K562 (cell line): Measurements from ENCODE around the gene UBE2V1. TPM values are rescaled to one million over a fixed set of nuclear protein-coding genes. Genes with fewer than 3 reads are reported as not detected.

ENCODE experiments used
- ATAC-seq: fragments of 200-7000 bp; cut with Tn5 transposase; 3 replicates; pipeline ENCODE4 v1.9.1; 2020; ENCODE audit warnings: moderate library complexity
- BruUV-seq: library from RNA; stranded (reverse); fragments of 400-500 nt; replicated peaks from 2 replicates; lab custom pipeline; 2021; lab: Mats Ljungman, UMichigan
- CTCF ChIA-PET: fragments of 300-600 bp; formaldehyde crosslinking; extraction: SDS; loops from one replicate; lab custom pipeline; 2021; ENCODE audit warnings: low intra/inter-chr PET ratio; lab: Yijun Ruan, JAX
- POLR2A ChIA-PET: fragments of 300-600, 350-650 bp; sonication (Branson Sonifier 250); formaldehyde crosslinking; extraction: SDS; loops from one replicate; lab custom pipeline; 2021; ENCODE audit warnings: antibody characterized with exemption, inconsistent platforms; lab: Yijun Ruan, JAX
- DNase-seq, 4 experiments: peaks; one replicate each; pipeline versions ENCODE4 v3.0.0 to v3.0.0-alpha.2; 2011 to 2018; ENCODE audit warnings: low spot score in 3 of 4, mixed read lengths in 3 of 4; ENCODE audit errors: extremely low read depth in 1 of 4
- FAIRE-seq: peaks from 2 replicates; lab custom pipeline; 2011; peaks lifted over from hg19 to GRCh38; lab: Jason Lieb, UNC
- H2AFZ ChIP-seq: 2 replicates; pipeline ENCODE4 v1.6.0; 2011; ENCODE audit warnings: low read depth, low read length, control low read depth, inconsistent platforms
- H3K27ac ChIP-seq: fragments of 200-600 bp; 3 replicates; pipeline ENCODE4 v1.8.0; 2011; ENCODE audit warnings: low read depth, mild to moderate bottlenecking, control low read depth, inconsistent platforms, low read length, moderate library complexity, mixed read lengths; ENCODE audit errors: extremely low read depth
- H3K27me3 ChIP-seq, 2 experiments: fragments of 300-600 bp in 1 of 2; 2 replicates in 1 of 2; 3 replicates in 1 of 2; pipeline versions ENCODE4 v1.6.0 to v1.8.0; 2011; ENCODE audit warnings: inconsistent platforms in 2 of 2, low read length in 2 of 2, mild to moderate bottlenecking in 1 of 2, mixed read lengths in 1 of 2, moderate library complexity in 1 of 2; ENCODE audit not compliant: control insufficient read depth in 2 of 2, insufficient read depth in 2 of 2
- H3K36me3 ChIP-seq: fragments of 300-600 bp; 3 replicates; pipeline ENCODE4 v1.8.0; 2011; ENCODE audit warnings: mild to moderate bottlenecking, low read length, inconsistent platforms; ENCODE audit not compliant: control insufficient read depth, insufficient read depth
- H3K4me1 ChIP-seq, 2 experiments: fragments of 200-600 bp in 1 of 2; replicated peaks in 1 of 2; 2 replicates in 1 of 2; 3 replicates in 1 of 2; pipeline versions ENCODE4 v1.5.1 to v1.8.0; 2011; ENCODE audit warnings: inconsistent platforms in 2 of 2, low read length in 2 of 2, mild to moderate bottlenecking in 1 of 2, mixed read lengths in 1 of 2, moderate library complexity in 1 of 2; ENCODE audit not compliant: control insufficient read depth in 2 of 2, insufficient read depth in 2 of 2
- H3K4me2 ChIP-seq: 2 replicates; pipeline ENCODE4 v1.6.1; 2011; ENCODE audit warnings: low read length, control low read depth, inconsistent platforms, mixed read lengths; ENCODE audit not compliant: insufficient read depth
- H3K4me3 ChIP-seq: fragments of 200-600 bp; sonication (generic), shearing (Covaris generic); 2 replicates; pipeline ENCODE4 v1.5.1; 2016; ENCODE audit warnings: control low read depth, inconsistent platforms
- H3K79me2 ChIP-seq: fragments of 200-600 bp; 3 replicates; pipeline ENCODE4 v1.8.0; 2011; ENCODE audit warnings: low read length, inconsistent platforms; ENCODE audit not compliant: control insufficient read depth, insufficient read depth
- H3K9ac ChIP-seq, 2 experiments: 2 replicates each; pipeline versions ENCODE4 v1.6.0 to v1.6.1; 2011; ENCODE audit warnings: low read depth in 2 of 2, low read length in 2 of 2, control low read depth in 1 of 2, inconsistent platforms in 1 of 2, mild to moderate bottlenecking in 1 of 2, mixed read lengths in 1 of 2; ENCODE audit not compliant: insufficient read depth in 1 of 2
- H3K9me1 ChIP-seq: one replicate; pipeline ENCODE4 v1.6.0; 2011; ENCODE audit warnings: inconsistent platforms, mild to moderate bottlenecking, low read length, moderate library complexity; ENCODE audit not compliant: control insufficient read depth, insufficient read depth
- H3K9me3 ChIP-seq: replicated peaks from 2 replicates; pipeline ENCODE4 v1.5.1; 2011; ENCODE audit warnings: low read depth, low read length, inconsistent platforms; ENCODE audit not compliant: control insufficient read depth, insufficient read depth
- H4K20me1 ChIP-seq: replicated peaks from 2 replicates; pipeline ENCODE4 v1.6.1; 2011; ENCODE audit warnings: low read length, inconsistent platforms, mixed read lengths; ENCODE audit not compliant: control insufficient read depth, insufficient read depth
- AFF1 ChIP-seq, 2 experiments: fragments of 450-650 bp; IDR thresholded peaks; 2 replicates each; pipeline ENCODE4 v1.6.1; 2018; ENCODE audit warnings: mild to moderate bottlenecking in 2 of 2, low read depth in 1 of 2; ENCODE audit not compliant: partially characterized antibody in 2 of 2
- BCOR ChIP-seq: fragments of 450-650 bp; IDR thresholded peaks from 2 replicates; pipeline ENCODE4 v1.6.1; 2016
- BRD9 ChIP-seq: fragments of 450-650 bp; IDR thresholded peaks from 2 replicates; pipeline ENCODE4 v1.6.1; 2018; ENCODE audit warnings: low read depth; ENCODE audit not compliant: partially characterized antibody
- CHD2 ChIP-seq: IDR thresholded peaks from 2 replicates; pipeline ENCODE4 v1.6.1; 2011; ENCODE audit warnings: low read depth, low read length
- HDAC2 ChIP-seq: fragments of 450-650 bp; IDR thresholded peaks from 2 replicates; pipeline ENCODE4 v1.6.1; 2016; ENCODE audit warnings: mild to moderate bottlenecking
- RCOR1 ChIP-seq, 2 experiments: IDR thresholded peaks; 2 replicates each; pipeline ENCODE4 v1.6.1; 2012; ENCODE audit warnings: low read depth in 2 of 2, low read length in 2 of 2, borderline replicate concordance in 1 of 2, improper control_type of control experiment in 1 of 2
- SMARCA5 ChIP-seq: fragments of 450-650 bp; IDR thresholded peaks from 2 replicates; pipeline ENCODE4 v1.6.1; 2016
- WGBS: fragments of 100-300 bp; shearing (Covaris generic); methylation state at CpG from one replicate; pipeline ENCODE4 v1.1.6; 2016; ENCODE audit warnings: low coverage, mixed read lengths; ENCODE audit not compliant: insufficient coverage; ENCODE audit errors: missing lambda C conversion rate; 5-methylcytosine and 5-hydroxymethylcytosine counted together
- in situ Hi-C: fragments of 300-500 bp; cut with MboI; formaldehyde crosslinking; loops from 4 replicates; pipeline ENCODE4 v1.15.0; 2018; ENCODE audit warnings: inconsistent platforms, mixed read lengths
- intact Hi-C: fragments of 100-400 bp; cut with micrococcal nuclease; formaldehyde crosslinking; loops from 2 replicates; pipeline ENCODE4 v1.14.2; 2022
- polyA plus RNA-seq, 8 experiments: library from polyadenylated mRNA; depleted of rRNA in 4 of 8; stranded (reverse) in 5 of 8; unstranded in 3 of 8; fragments of >200 nt; fragmentation: Nextera tagmentation in 2 of 8; fragmentation: Illumina TruSeq in 1 of 8; extraction: Ambion mirVana in 2 of 8; extraction: Trizol in 1 of 8; gene quantifications; 2 replicates each; pipeline versions ENCODE4 v1.2.1 to v1.2.3, GENCODE V29; 2011 to 2014; ENCODE audit warnings: inconsistent platforms in 1 of 8, missing spikeins in 1 of 8
- total RNA-seq, 7 experiments: library from RNA; depleted of rRNA in 6 of 7; stranded (reverse); fragments of >200 nt in 6 of 7; fragmentation: Illumina TruSeq in 2 of 7; extraction: Trizol in 2 of 7; gene quantifications; 2 replicates each; pipeline versions ENCODE4 v1.2.1 to v1.2.3, GENCODE V29; 2011 to 2021; ENCODE audit warnings: low replicate concordance in 1 of 7
- TF ChIP-seq, protein P1 (sequence below): sonication (generic); formaldehyde crosslinking; IDR thresholded peaks from 2 replicates; pipeline ENCODE4 v1.8.1; 2023; ENCODE audit warnings: mild to moderate bottlenecking, missing genetic modification reagents

UBE2V1 gene
- total and polyA plus RNA-seq, 9 of the 15 experiments (the other 6 are each of a cell fraction or from before 2014, with no cell fraction given), result 93.0 to 357 (median 119) TPM

- no peak for TF ChIP-seq AFF1 (IDR thresholded peaks at IDR 0.05; ENCODE audit: low read depth in 1 of 2, partially characterized antibody in 2 of 2)
These were observed 57.3 kb downstream of the UBE2V1 start (continued) for GRCh38 chr20:50055524-50056083.

DNA sequence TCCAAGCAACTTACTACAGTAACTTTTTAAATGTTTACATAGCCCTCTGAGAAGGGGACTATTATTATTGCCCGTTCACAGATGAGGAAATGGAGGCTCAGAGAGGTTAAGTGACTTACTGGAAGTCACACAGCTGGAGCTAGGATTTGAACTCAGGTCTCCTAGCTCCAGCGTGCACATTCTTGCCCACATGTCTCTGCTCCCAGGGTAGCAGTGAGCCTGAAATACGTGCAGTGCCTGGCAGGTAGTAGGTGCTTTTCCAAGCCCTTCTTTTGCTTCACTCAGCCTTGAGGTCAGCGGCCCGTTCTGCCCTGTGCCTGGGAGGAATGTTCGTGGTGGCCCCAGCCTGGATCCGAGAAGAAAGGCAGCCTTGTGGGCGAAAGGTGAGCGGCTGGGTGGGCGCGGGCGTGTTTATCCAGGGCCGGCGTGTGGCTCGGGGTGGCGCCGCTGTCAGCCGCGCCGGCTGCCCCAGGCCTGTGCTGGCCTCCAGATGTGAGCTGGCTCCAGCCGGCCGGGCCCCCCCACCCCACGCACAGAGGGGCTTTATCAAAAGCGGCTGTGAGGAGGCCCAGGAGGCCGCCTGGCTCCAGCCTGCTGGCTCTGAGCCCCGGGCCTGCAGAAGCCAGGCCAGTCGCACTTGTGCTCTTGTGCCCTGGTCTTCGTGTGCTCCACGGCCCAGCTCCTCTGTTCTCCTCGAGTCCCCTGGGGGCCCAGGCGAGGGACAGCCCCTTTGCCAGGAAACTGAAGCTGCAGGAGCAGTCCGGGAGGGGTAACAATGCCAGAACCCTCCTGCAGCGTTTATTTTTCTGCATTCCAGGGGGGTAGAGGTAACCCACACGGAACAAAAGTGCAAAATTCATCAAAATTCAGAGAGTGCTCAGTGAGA lies 58.1 kb downstream of the UBE2V1 start:
- POLR2A ChIA-PET, result interaction anchor here (0.6 to 0.7 kb wide), 3 partner anchors 493 to 723 kb away, joined by 3 to 6 read pairs (median 3); no protein-coding TSS in a partner anchor
- no peaks in the 10 kb centered on the region for H3K9me1 ChIP-seq
- no peak overlapping the region for H3K4me3 ChIP-seq
- peak overlapping the region; percentile 90 for H2AFZ ChIP-seq
- no peaks in the 10 kb centered on the region for H3K9me3 ChIP-seq
- no TSS peak for BruUV-seq
- WGBS, result 64% methylated on average over 23 of the region's 34 CpGs
- H3K79me2 ChIP-seq, result no peaks in the 10 kb centered on the region
- intact Hi-C loops, result no loop called here
- peak overlapping the region; percentile 3; the same call in 1 of the 2 replicates for H3K4me2 ChIP-seq
- H3K36me3 ChIP-seq, result no peaks in the 10 kb centered on the region
- in situ Hi-C loops, result no loop called here
- H3K4me1 ChIP-seq, result peaks cover 12 to 35% of the 10 kb centered on the region in 2 experiments
- DNase-seq (no peak), ATAC-seq (peak; percentile 41), FAIRE-seq (no peak)
- CTCF ChIA-PET, result interaction anchor here (0.6 kb wide), 1 partner anchor 17 kb away, joined by 3 read pairs; no protein-coding TSS in a partner anchor
- H3K27me3 ChIP-seq, result no peaks in the 10 kb centered on the region
- no peaks in the 10 kb centered on the region for H4K20me1 ChIP-seq
- peak overlapping the region; percentile 50; the same call in 1 of the 3 replicates for H3K27ac ChIP-seq
- peak overlapping the region; percentile 42 to 72 for H3K9ac ChIP-seq
- TF ChIP-seq HDAC2, result peak; percentile 86
- peak in 1 of 2 experiments; percentile 58; a peak in 1 of 4 replicates for TF ChIP-seq RCOR1 (IDR thresholded peaks at IDR 0.05; ENCODE audit: borderline replicate concordance in 1 of 2, low read depth in 2 of 2, low read length in 2 of 2)
- TF ChIP-seq BCOR, result peak; percentile 98
- TF ChIP-seq, protein P1, sequence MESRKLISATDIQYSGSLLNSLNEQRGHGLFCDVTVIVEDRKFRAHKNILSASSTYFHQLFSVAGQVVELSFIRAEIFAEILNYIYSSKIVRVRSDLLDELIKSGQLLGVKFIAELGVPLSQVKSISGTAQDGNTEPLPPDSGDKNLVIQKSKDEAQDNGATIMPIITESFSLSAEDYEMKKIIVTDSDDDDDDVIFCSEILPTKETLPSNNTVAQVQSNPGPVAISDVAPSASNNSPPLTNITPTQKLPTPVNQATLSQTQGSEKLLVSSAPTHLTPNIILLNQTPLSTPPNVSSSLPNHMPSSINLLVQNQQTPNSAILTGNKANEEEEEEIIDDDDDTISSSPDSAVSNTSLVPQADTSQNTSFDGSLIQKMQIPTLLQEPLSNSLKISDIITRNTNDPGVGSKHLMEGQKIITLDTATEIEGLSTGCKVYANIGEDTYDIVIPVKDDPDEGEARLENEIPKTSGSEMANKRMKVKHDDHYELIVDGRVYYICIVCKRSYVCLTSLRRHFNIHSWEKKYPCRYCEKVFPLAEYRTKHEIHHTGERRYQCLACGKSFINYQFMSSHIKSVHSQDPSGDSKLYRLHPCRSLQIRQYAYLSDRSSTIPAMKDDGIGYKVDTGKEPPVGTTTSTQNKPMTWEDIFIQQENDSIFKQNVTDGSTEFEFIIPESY (CRISPR knock-in tag), result peak; percentile 58
- peak; percentile 90 for TF ChIP-seq SMARCA5
- TF ChIP-seq BRD9, result peak; percentile 64
- no peak for TF ChIP-seq CHD2
